Measurements from ENCODE around the gene HSPA12B.

Gene HSPA12B

GRCh38 chr20:3734111-3734843, 1.8 kb downstream of the HSPA12B start:
- no peak for DNase-seq (ENCODE audit: low read depth)
- H3K4me3 ChIP-seq (ENCODE audit: low read length), result no peak overlapping the region
- no peak for TF ChIP-seq CTCF (IDR thresholded peaks at IDR 0.05; ENCODE audit: insufficient read depth, low read depth, low read length, missing control alignments)

GRCh38 chr20:3735768-3736167, 3.3 kb downstream of the HSPA12B start:
- no peak overlapping the region for H3K4me3 ChIP-seq (ENCODE audit: low read length)
- TF ChIP-seq CTCF (IDR thresholded peaks at IDR 0.05; ENCODE audit: insufficient read depth, low read depth, low read length, missing control alignments), result no peak
- DNase-seq (ENCODE audit: low read depth), result no peak

- TF ChIP-seq CTCF (IDR thresholded peaks at IDR 0.05; ENCODE audit: insufficient read depth, low read depth, low read length, missing control alignments), result no peak
- no peak overlapping the region for H3K4me3 ChIP-seq (ENCODE audit: low read length)
- no peak for DNase-seq (ENCODE audit: low read depth)
These were observed 5.9 kb downstream of the HSPA12B start for GRCh38 chr20:3738111-3739053.

GRCh38 chr20:3739054-3739925, 6.8 kb downstream of the HSPA12B start:
- no peak for DNase-seq (ENCODE audit: low read depth)
- no peak for TF ChIP-seq CTCF (IDR thresholded peaks at IDR 0.05; ENCODE audit: insufficient read depth, low read depth, low read length, missing control alignments)
- H3K4me3 ChIP-seq (ENCODE audit: low read length), result no peak overlapping the region

GRCh38 chr20:3739926-3740451, 7.5 kb downstream of the HSPA12B start:
- TF ChIP-seq CTCF (IDR thresholded peaks at IDR 0.05; ENCODE audit: insufficient read depth, low read depth, low read length, missing control alignments), result no peak
- DNase-seq (ENCODE audit: low read depth), result no peak

GRCh38 chr20:3740615-3741301, 8.3 kb downstream of the HSPA12B start:
- TF ChIP-seq CTCF (IDR thresholded peaks at IDR 0.05; ENCODE audit: insufficient read depth, low read depth, low read length, missing control alignments), result no peak
- no peak overlapping the region for H3K4me3 ChIP-seq (ENCODE audit: low read length)
- no peak for DNase-seq (ENCODE audit: low read depth)

More at GRCh38 chr20:3739926-3740451, 7.5 kb downstream of the HSPA12B start:
- H3K4me3 ChIP-seq (ENCODE audit: low read length), result no peak overlapping the region

Measured in epithelial cell of esophagus (primary cell).